ENCODE results near the gene CACNA1G. TPM values are rescaled to one million over a fixed set of nuclear protein-coding genes. Genes with fewer than 3 reads are reported as not detected.

Gene CACNA1G
- total and polyA plus RNA-seq, 9 of the 15 experiments (the other 6 are each of a cell fraction or from before 2014, with no cell fraction given): 0.01 TPM; not detected in 8

GRCh38 chr17:50547035-50547735 lies 13.3 kb upstream of the CACNA1G start, which contains the start of gene SPATA20 (continued):
- peak; percentile 30 to 48; a peak in 1 of 4 replicates for TF ChIP-seq UBTF (IDR thresholded peaks at IDR 0.05; ENCODE audit: borderline replicate concordance in 1 of 2, low read depth in 2 of 2, low read length in 2 of 2)
- no peak for TF ChIP-seq NELFE (IDR thresholded peaks at IDR 0.05; ENCODE audit: insufficient read depth, insufficient read length)
- TF ChIP-seq NR2C2 (CRISPR knock-in tag; IDR thresholded peaks at IDR 0.05): peak; percentile 59; the same call in 1 of the 2 replicates
- no peak for TF ChIP-seq NR2C2 (tag; IDR thresholded peaks at IDR 0.05)
- TF ChIP-seq ZNF224 (CRISPR knock-in tag; IDR thresholded peaks at IDR 0.05): no peak
- peak; percentile 95 for TF ChIP-seq ZFX (CRISPR knock-in tag; IDR thresholded peaks at IDR 0.05)
- no peak for TF ChIP-seq YBX1 (IDR thresholded peaks at IDR 0.05)
- TF ChIP-seq ZC3H4 (CRISPR knock-in tag; IDR thresholded peaks at IDR 0.05; ENCODE audit: borderline replicate concordance): no peak
- TF ChIP-seq PRDM10 (IDR thresholded peaks at IDR 0.05; ENCODE audit: partially characterized antibody): no peak
- TF ChIP-seq SMARCA5 (IDR thresholded peaks at IDR 0.05): no peak
- no peak for TF ChIP-seq XRCC3 (IDR thresholded peaks at IDR 0.05)
- TF ChIP-seq TEAD1 (CRISPR knock-in tag; IDR thresholded peaks at IDR 0.05): peak in 1 of 2 experiments; percentile 62; a peak in 1 of 4 replicates
- no peak for TF ChIP-seq SETDB1 (IDR thresholded peaks at IDR 0.05; ENCODE audit: low read length)
- no peak for TF ChIP-seq E2F5 (CRISPR knock-in tag; IDR thresholded peaks at IDR 0.05)
- no peak for TF ChIP-seq FOXO4 (CRISPR knock-in tag; IDR thresholded peaks at IDR 0.05)
- no peak for TF ChIP-seq POU5F1 (IDR thresholded peaks at IDR 0.05; ENCODE audit: borderline replicate concordance, low read depth, low read length, partially characterized antibody)
- no peak for TF ChIP-seq ERF (CRISPR knock-in tag; IDR thresholded peaks at IDR 0.05)
- 0 out of 2 replicates have a peak, but pooled peaks have one; percentile 16 for TF ChIP-seq ZC3H11A (IDR thresholded peaks at IDR 0.05; ENCODE audit: low read depth, low read length)
